VCaP (cell line): ENCODE data around the gene FXYD7.

Experiments
- H3K27ac ChIP-seq: fragments of 450-650 bp; 2 replicates; pipeline ENCODE4 v1.5.1; 2017
- CTCF ChIP-seq: fragments of 450-650 bp; conservative IDR thresholded peaks from 2 replicates; pipeline ENCODE4 v1.5.1; 2017; ENCODE audit warnings: mild to moderate bottlenecking, moderate library complexity

Gene FXYD7

GRCh38 chr19:35154525-35155406 lies 11.7 kb downstream of the FXYD7 start, which contains the start of gene FXYD5:
Gene FXYD5 (plus strand): TSS chr19:35154735. CDS start chr19:35155551, 816 bp downstream.
- no peak for TF ChIP-seq CTCF
- H3K27ac ChIP-seq: peak within 1 kb of the TSS; percentile 35; the same call in 1 of the 2 replicates

GRCh38 chr19:35155441-35155840 lies 12.4 kb downstream of the FXYD7 start:
- H3K27ac ChIP-seq: no peak overlapping the region
- TF ChIP-seq CTCF: no peak

- H3K27ac ChIP-seq: no peak overlapping the region
- no peak for TF ChIP-seq CTCF
Observed at GRCh38 chr19:35155981-35156672, 13.1 kb downstream of the FXYD7 start.

- no peak for TF ChIP-seq CTCF
- no peak overlapping the region for H3K27ac ChIP-seq
Observed at GRCh38 chr19:35156673-35157014, 13.6 kb downstream of the FXYD7 start.

- no peak overlapping the region for H3K27ac ChIP-seq
- TF ChIP-seq CTCF: no peak
Observed at GRCh38 chr19:35157431-35157830, 14.4 kb downstream of the FXYD7 start.

GRCh38 chr19:35159606-35160005 lies 16.6 kb downstream of the FXYD7 start:
- no peak for TF ChIP-seq CTCF

GRCh38 chr19:35160629-35161433 lies 17.8 kb downstream of the FXYD7 start:
- H3K27ac ChIP-seq: no peak overlapping the region

More at GRCh38 chr19:35159606-35160005, 16.6 kb downstream of the FXYD7 start:
- no peak overlapping the region for H3K27ac ChIP-seq

More at GRCh38 chr19:35160629-35161433, 17.8 kb downstream of the FXYD7 start:
- no peak for TF ChIP-seq CTCF
